GM15510 (cell line): ENCODE data around the gene FUT2.

ENCODE experiments used
- POLR2A ChIP-seq: IDR thresholded peaks from 3 replicates; pipeline ENCODE4 v1.6.1; 2011; ENCODE audit warnings: borderline replicate concordance; ENCODE audit not compliant: insufficient read length; ENCODE audit errors: extremely low read depth

FUT2 gene

GRCh38 chr19:48728911-48729664 lies 33.3 kb downstream of the FUT2 start:
- TF ChIP-seq POLR2A: no peak

- no peak for TF ChIP-seq POLR2A
Observed at GRCh38 chr19:48731452-48731851, 35.7 kb downstream of the FUT2 start.

GRCh38 chr19:48734625-48735024 lies 38.9 kb downstream of the FUT2 start:
- no peak for TF ChIP-seq POLR2A

GRCh38 chr19:48735031-48735615 lies 39.4 kb downstream of the FUT2 start:
- TF ChIP-seq POLR2A: no peak

DNA sequence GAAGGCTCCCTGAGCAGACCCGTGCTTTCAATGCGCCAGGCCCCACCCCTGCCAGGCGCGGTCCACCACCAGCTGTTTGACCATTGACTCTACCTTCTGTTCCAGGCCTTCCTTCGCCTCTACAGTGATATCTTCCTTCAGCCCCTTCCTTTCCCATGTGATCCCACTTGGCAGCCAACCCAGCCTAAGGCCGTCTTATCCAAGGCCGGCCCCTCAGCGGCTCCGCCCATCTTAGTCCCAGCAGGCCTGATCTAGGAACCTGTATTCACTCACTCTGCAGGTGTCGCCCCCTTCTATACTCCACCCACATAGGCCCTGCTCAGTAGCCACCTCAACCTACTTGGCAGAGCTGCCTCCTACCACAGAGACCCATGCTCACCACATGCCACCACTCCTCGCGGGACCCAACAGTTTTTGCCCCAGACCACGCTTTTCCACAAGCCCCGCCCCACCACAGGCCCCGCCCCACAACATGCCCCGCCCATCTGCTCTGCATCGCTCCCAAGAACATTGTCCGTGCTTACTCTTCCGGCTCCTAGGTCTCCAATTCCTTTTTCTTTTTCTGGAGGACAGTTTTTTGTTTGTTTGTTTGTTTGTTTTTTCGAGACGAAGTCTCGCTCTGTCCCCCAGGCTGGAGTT lies 41.7 kb downstream of the FUT2 start:
- no peak for TF ChIP-seq POLR2A

GRCh38 chr19:48738557-48739403 lies 43.0 kb downstream of the FUT2 start:
- TF ChIP-seq POLR2A: peak; percentile 21

- no peak for TF ChIP-seq POLR2A
Observed at GRCh38 chr19:48739404-48740163, 43.8 kb downstream of the FUT2 start.

DNA sequence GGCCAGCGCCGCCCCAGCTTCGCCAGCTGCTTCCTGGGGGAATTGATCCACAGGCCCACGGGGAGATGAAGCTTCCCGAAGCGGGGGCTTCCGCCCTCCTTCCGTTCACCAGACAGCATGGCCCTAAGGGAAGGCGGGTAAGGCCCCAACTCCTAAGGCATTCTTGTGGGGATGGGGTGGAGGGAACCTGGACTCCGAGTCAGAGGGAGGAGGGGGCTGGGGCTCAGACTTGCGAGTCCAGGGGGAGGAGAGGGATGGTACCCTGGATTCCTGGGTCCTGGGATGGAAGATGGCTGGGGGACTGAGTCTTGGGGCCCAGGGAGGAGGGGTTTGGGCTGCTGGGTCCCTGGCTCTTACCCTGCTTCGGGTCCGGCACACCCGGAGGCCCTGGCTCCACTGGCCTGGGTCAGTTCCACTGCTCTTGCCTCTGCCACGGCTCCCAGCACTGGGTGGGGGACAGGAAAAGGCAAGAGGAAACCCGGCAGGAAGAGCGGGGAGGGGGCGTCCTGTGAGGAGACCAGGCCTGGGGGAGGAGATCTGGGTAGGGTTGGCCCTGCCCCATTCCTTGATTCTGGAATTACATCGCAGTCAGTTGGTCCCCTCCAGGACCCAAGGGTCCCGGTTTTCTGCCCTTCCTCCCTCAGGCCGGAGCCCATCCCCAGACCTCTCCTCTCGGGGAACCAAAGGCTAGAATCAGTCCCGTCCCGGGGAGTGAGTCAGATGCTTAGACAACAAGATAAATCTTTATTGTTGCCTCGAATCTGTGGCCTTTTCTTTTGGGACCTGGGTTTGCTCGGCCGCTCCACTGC lies 44.6 kb downstream of the FUT2 start, which contains the start of gene RASIP1:
Gene RASIP1, minus strand, starts transcription at position 447 of the 809 bp plus-strand sequence. Its CDS starts 328 bp downstream, at position 119.
- no peak for TF ChIP-seq POLR2A

DNA sequence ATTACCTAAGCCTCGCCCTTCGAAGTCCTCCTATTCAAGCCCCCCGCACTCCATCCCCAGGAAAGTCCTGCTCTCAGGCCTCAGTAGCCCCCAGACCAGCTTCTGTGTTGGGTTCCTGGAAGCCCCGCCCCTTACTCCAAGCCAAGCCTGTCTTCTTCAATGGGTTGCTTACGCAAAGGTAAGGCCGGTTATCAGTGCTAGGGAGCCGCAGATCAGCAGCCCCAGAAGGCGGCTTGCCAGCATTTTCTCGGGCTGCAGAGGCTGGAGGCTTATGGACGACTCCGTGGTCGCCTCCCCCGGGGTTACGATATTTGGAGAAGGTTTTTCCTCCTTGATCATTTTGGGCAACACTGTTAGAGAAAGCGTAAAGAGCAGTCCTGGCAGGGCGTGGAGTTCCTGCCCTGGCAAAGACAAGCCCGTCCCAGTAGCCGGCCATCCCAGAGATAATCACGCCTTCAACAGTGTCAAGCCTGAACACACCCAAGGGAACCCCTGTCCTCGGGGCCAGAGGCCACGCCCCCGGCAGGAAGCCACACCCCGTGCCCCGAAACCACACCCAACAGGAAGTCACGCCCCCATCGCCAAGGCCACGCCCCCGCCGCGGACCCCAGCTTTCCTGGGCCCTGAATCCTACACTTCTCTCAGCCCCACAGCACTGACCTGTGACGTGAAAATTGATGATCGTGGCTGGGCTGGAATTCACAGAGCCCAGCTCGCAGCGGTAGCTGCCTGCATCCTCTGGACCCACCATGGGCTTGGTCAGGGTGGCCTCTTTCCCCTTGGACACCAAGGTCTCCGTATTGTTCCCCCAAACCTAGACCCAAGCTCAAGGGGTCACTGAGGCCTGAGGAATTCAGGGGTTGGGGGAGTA lies 45.6 kb downstream of the FUT2 start:
- no peak for TF ChIP-seq POLR2A

- TF ChIP-seq POLR2A: no peak
Observed at GRCh38 chr19:48742096-48742495, 46.3 kb downstream of the FUT2 start.

DNA sequence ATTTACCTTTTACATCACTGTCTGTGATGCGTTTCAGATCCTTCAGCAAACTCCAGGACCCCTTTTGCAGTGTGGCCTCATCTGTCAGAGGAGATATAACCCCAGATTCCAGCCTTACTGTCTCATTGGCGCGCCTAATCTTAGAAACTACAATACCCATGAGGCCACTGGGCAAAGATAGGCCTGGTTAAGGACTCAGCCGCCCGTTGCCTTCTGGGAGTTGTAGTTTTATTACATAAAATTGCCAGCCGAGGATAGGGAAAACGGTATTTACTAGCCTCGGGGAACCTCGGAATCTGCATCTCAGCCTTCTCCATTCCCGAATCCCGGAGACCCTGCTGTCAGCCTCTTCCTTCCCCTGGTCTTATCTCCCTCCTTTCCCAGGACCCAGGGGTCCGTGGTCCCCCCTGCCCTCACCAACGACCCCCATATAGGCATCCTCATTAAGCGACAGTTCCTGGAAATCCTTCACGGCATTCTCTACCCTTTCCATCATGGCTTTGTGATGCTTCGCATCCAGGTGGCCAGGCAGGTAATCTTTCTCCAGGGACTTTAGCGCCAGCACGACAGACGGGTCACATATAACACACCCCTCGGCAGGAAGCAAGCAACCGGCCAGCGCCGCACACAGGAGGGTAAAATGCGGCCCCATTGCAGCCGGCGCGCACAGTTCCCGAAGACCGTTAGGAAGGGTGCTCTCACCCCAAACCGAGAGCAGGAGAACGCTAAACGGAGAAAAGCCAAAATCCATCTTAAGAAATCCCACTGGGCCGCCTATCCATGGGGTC lies 49.6 kb downstream of the FUT2 start:
- TF ChIP-seq POLR2A: no peak

- no peak for TF ChIP-seq POLR2A
Observed at GRCh38 chr19:48746110-48746509, 50.3 kb downstream of the FUT2 start.
